GM19351 (cell line): ENCODE data around the gene POLE4.

ENCODE experiments used
- ATAC-seq: cut with Tn5 transposase; IDR thresholded peaks from one replicate; pipeline ENCODE4 v1.9.1; 2021; ENCODE audit warnings: mild to moderate bottlenecking, moderate library complexity; ENCODE audit not compliant: unreplicated experiment

POLE4 gene

DNA sequence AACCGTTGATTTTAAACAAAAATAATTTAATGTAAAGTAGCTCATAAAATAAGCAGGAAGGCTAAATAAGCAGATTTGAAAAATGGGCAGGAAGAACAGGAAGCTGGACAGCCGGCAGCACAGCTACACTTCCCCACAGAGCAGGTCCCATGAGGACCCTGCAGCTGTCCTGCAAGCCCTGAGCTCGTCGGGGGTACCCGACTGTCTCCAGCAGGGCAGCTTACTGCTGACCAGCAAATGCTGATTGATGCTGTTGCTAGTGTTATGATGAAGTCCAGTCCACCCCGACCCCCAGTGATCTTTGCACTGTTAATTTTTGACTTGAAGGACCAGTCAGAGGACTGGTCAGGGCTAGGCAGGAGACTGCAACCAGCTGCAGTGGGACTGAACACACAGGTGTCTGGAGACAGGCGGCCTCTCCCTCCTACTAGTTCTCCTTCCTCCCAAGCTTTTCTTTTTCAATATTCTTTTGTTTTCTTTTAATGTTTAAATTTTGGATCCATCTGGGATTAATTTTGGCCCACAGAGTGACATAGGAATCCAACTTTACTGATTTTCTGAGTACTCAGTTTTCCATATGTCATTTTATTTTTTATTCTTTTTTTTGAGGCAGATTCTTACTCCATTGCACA lies 27.7 kb downstream of the POLE4 start:
- ATAC-seq: no peak

DNA sequence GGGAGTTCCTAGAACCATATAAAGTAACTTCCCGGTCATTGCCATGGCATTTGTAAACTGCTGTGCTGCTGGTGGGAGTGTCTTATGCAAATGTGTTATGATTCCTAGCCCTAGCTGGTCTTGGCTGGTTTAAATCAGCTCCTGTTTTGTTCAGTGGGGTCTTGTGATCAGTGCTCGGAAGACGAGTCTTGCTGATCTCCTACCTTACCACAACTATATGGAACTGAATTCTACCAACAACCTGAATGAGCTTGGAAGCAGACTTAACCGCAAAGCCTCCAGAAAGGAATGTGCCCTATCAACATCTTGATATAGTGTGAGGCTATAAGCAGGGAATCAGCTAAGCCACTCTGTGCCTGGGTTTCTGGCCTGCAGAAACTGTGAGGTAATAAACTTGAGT lies 33.5 kb downstream of the POLE4 start:
- ATAC-seq: no peak

DNA sequence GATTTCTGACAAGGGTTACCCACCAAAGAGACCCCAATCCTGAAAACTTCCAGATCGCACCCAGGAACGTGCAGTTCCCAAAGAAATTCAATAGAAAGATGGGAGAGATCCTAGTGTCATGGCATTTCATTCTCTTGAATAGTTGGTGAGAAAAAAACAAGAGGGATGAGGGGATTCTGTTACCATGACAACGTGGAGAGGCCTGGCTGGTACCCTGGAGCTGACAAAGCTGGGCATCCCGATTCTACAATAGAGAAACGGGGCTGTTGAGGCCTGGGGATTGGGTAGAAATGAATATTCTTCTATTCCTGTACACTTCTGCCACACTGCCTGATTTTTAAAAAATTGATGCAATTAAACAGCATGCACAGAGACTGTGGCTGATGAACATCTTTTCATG lies 41.0 kb downstream of the POLE4 start:
- ATAC-seq: no peak

DNA sequence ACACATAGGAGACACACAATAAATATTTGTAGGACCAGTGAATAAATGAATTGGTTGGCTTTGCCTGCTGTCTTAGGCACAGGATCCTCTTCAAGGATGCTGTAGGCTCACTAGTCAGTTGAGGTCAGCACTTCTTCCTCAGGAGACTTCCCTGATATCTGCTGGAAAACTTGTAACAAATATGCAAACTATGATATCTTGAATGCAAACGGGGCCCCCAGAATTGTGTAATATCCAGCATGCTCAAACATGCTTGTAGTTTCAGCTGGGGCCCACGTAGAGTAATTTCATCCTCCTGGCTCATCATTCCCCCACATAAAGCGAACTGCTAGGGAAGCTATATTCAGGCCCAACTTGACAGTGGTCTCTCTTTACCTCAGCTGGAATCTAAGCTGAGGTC lies 43.6 kb downstream of the POLE4 start:
- no peak for ATAC-seq

DNA sequence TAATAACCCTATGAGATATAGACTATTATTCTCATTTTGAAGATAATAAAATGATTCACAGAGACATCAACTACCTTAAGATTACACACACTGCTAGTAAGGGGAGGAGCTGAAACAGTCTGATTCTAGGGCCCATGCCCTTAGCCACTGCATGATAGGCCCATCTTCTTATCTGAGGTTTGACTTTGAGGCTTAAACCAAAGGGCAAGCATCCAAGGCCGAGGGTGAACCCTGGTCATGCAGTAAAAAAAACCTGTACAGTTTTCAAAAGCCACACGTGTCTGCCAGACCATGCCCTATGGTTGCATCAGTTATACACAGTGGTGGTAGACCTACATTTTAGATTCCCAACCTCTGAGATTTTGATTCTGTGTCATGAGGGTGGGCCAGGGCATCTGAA lies 44.8 kb downstream of the POLE4 start:
- no peak for ATAC-seq

DNA sequence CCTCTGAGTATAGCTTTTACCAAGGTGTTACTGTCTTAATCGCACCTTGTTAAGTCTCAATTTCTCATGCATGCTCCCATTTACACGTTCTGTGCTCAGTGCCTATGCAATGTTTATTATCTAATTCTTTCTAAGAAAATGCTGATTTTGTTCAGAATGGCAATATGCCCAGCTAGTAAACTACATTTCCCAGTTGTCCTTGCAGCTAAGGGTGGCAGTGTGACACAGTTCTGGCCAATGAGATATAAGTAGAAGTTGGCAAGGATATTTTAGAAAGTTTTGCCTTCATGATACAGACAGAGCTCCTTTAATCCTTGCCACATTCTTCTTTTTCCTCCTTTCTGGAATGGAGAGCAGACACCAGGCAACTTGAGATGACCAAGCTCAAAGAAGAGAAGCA lies 45.3 kb downstream of the POLE4 start:
- ATAC-seq: no peak

DNA sequence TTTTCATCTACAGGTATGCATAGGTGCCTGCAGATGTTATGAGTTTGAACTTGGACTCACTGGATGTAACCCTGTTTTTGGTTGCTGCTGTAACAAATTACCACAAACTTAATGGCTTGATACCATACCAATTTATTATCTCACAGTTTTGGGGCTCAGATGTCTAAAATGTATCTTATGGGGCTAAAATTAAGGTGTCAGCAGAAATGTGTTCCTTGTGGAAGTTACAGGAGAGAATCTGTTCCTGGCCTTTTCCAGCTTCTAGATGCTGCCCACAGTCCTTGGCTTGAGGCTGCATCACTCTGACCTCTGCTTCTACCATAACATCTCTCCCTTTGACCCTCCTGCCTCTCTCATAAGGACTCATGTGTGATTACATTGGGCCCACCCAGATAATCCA lies 47.6 kb downstream of the POLE4 start:
- no peak for ATAC-seq

DNA sequence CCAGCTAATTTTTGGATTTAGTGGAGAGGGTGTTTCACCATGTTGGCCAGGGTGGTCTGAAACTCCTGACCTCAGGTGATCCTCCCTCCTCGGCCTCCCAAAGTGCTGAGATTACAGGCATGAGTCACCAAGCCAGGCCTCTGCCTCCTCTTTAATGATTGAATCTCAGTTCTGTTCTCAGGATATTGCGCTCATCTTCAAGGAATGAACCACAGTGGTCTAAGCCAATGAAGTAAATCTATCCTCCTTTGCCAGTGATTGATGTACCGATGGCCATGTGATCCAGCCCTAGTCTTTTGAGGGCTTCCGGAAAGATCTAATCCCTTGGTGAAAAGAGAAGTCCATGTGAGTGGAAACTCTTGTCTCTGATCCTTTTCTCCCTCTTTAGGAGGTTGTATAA lies 48.6 kb downstream of the POLE4 start:
- no peak for ATAC-seq

DNA sequence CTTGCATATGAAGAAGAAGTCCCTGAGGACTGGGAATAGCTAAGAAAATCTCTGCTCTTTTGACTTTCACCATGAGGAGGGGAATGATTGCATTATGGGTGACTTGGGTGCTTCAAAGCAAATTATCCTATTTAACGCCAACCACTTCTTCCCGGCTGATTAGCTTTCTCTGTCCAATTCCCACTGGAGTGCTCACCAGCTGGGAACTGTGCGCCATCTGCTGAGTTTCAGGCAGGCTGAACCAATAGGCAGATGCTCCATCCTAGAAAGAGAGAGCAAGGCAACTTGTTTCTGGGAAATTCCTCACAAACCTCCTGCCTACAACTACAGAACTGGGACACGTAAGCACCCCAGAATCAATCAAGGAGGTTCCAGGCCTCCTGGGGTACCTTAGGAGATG lies 49.4 kb downstream of the POLE4 start:
- no peak for ATAC-seq

DNA sequence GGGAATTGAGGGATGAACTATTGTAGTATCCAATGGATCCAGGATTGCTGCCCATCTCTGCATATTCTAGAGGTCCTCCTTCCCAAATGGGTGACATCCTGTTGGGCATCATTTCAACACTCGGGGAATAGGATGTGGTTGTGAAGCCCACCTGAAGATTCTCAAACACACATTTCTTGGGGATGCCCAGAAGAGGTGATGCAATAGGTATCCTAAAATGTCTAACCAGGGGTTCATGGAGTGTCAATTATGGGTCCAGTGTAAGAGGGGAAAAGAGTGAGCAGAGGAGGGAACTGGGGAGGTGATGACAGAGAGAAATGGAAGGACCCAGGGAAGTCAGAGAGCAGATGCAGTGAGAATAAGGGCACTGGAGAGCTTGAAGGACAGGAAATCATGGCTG lies 52.1 kb downstream of the POLE4 start:
- no peak for ATAC-seq

DNA sequence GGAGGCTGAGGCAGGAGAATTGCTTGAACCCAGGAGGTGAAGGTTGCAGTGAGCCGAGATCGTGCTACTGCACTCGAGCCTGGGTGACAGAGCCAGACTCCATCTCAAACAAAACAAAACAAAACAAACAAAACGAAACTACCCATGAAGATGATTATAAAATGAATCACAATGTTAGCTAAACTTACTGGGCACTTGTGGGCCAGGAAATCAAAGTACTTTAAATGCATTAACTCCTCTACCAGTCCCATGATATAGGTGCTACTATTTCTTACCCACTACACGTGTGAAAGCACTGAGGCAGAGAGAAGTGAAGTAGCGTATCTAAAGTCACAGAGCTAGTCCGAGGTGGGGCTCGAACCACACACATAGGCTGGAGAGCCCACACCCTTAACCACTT lies 53.6 kb downstream of the POLE4 start:
- ATAC-seq: no peak

DNA sequence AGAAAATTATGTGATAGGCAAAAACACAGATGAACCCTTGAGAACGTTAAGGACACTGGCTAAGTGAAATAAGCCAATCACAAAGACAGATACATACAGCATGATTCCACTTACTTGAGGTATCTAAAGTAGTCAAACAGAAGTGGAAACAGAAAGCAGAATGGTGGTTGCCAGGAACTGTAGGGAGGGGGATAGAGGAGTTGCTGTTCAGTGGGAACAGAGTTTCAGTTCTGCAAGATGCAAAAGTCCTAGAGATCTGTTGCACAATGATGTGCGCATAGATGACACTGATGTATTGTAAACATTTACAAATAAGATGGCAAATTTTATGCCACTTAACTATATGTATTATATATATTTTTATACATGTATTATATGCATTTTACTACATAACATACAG lies 59.7 kb downstream of the POLE4 start:
- ATAC-seq: no peak
